Panc1 (cell line): Measurements from ENCODE around the gene ARMS2. TPM values are rescaled to one million over a fixed set of nuclear protein-coding genes. Genes with fewer than 3 reads are reported as not detected.

Experiments
- ATAC-seq: fragments of 200-7000 bp; cut with Tn5 transposase; 2 replicates; pipeline ENCODE4 v1.9.1; 2020; ENCODE audit warnings: mild to moderate bottlenecking, moderate library complexity
- BruUV-seq: library from RNA; stranded (reverse); fragments of 400-500 nt; replicated peaks from 2 replicates; lab custom pipeline; 2021; lab: Mats Ljungman, UMichigan
- CTCF ChIA-PET: fragments of 300-600 bp; sonication (Branson Sonifier 250); formaldehyde crosslinking; loops from one replicate; lab custom pipeline; 2022; ENCODE audit warnings: antibody characterized with exemption; lab: Charles Lee
- POLR2A ChIA-PET: fragments of 300-600 bp; sonication (Branson Sonifier 250); formaldehyde crosslinking; loops from one replicate; lab custom pipeline; 2022; ENCODE audit warnings: antibody characterized with exemption; lab: Charles Lee
- DNase-seq: peaks from one replicate; pipeline ENCODE4 v3.0.0-alpha.2; 2010; ENCODE audit warnings: low read depth, low spot score
- H3K27ac ChIP-seq: 2 replicates; pipeline ENCODE4 v1.5.1; 2011; ENCODE audit warnings: mild to moderate bottlenecking, low read length, inconsistent platforms
- H3K27me3 ChIP-seq: fragments of 200-500 bp; sonication (Bioruptor generic); 2 replicates; pipeline ENCODE4 v1.6.0; 2014; ENCODE audit warnings: low read length, inconsistent platforms; ENCODE audit not compliant: control insufficient read depth, insufficient read depth
- H3K36me3 ChIP-seq: fragments of 200-500 bp; sonication (Bioruptor generic); 2 replicates; pipeline ENCODE4 v1.5.1; 2014; ENCODE audit warnings: inconsistent platforms, mild to moderate bottlenecking, low read length, moderate library complexity; ENCODE audit not compliant: control insufficient read depth, insufficient read depth
- H3K4me1 ChIP-seq: 2 replicates; pipeline ENCODE4 v1.5.1; 2011; ENCODE audit warnings: inconsistent platforms, mild to moderate bottlenecking, low read length, moderate library complexity; ENCODE audit not compliant: control insufficient read depth, insufficient read depth
- H3K4me3 ChIP-seq, 2 experiments: 2 replicates each; pipeline ENCODE4 v1.5.1; 2011 to 2012; ENCODE audit warnings: low read depth in 2 of 2, low read length in 2 of 2, mild to moderate bottlenecking in 2 of 2, inconsistent platforms in 1 of 2, moderate library complexity in 1 of 2
- H3K9me3 ChIP-seq: fragments of 200-500 bp; sonication (Bioruptor generic); 2 replicates; pipeline ENCODE4 v1.5.1; 2014; ENCODE audit warnings: low read depth, mild to moderate bottlenecking, inconsistent platforms, low read length, moderate library complexity; ENCODE audit not compliant: control insufficient read depth, insufficient read depth
- CTCF ChIP-seq: fragments of 450-650 bp; IDR thresholded peaks from 2 replicates; pipeline ENCODE4 v1.5.1; 2017; ENCODE audit warnings: mild to moderate bottlenecking
- POLR2AphosphoS5 ChIP-seq: IDR thresholded peaks from 2 replicates; pipeline ENCODE4 v1.6.1; 2012; ENCODE audit warnings: mild to moderate bottlenecking, low read depth, low read length, moderate library complexity
- REST ChIP-seq, 2 experiments: IDR thresholded peaks; 2 replicates each; pipeline ENCODE4 v1.6.1; 2011 to 2012; ENCODE audit warnings: low read depth in 2 of 2, control low read depth in 1 of 2, low read length in 1 of 2, mild to moderate bottlenecking in 1 of 2, moderate library complexity in 1 of 2; ENCODE audit not compliant: insufficient read depth in 1 of 2
- SIN3A ChIP-seq: IDR thresholded peaks from 2 replicates; pipeline ENCODE4 v1.6.1; 2012; ENCODE audit warnings: low read depth, mild to moderate bottlenecking, low read length, moderate library complexity, borderline replicate concordance; ENCODE audit not compliant: insufficient read depth
- TCF7L2 ChIP-seq: IDR thresholded peaks from 2 replicates; pipeline ENCODE4 v1.6.1; 2011; ENCODE audit warnings: mild to moderate bottlenecking, low read depth, low read length, inconsistent platforms
- in situ Hi-C: cut with HindIII; loops from 2 replicates; pipeline ENCODE4 v1.10.0; 2016; ENCODE audit warnings: low sequenced_read_pairs, low pct_unique_long_range_greater_than_20kb
- intact Hi-C: fragments of 100-400 bp; cut with micrococcal nuclease; formaldehyde crosslinking; loops from one replicate; pipeline ENCODE4 v1.10.0; 2022; ENCODE audit not compliant: unreplicated experiment
- total RNA-seq: library from RNA; stranded (reverse); gene quantifications from one replicate; pipeline ENCODE4 v1.2.1, GENCODE V29; 2021; ENCODE audit not compliant: unreplicated experiment

Gene ARMS2
- total RNA-seq, 1 experiment from 2014 or later: not detected

GRCh38 chr10:122492006-122492405 lies 37.6 kb downstream of the ARMS2 start:
- BruUV-seq: no TSS peak
- Histone ChIP-seq H3K27ac (no peak overlapping the region), H3K9me3 (no peaks in the 10 kb centered on the region), H3K27me3 (no peaks in the 10 kb centered on the region; the same call in 1 of the 2 replicates), H3K36me3 (no peaks in the 10 kb centered on the region), H3K4me1 (no peaks in the 10 kb centered on the region), H3K4me3 (no peak overlapping the region)
- in situ Hi-C loops: no loop called here
- ChIA-PET POLR2A (no interaction called here), CTCF (no interaction called here)
- ATAC-seq (no peak), DNase-seq (no peak)
- intact Hi-C loops: no loop called here
- TF ChIP-seq REST (IDR thresholded peaks at IDR 0.05; ENCODE audit: insufficient read depth in 1 of 2, low read depth in 2 of 2, low read length in 1 of 2) (no peak), CTCF (no peak), SIN3A (no peak), POLR2AphosphoS5 (no peak), TCF7L2 (no peak)

GRCh38 chr10:122492999-122493481 lies 38.6 kb downstream of the ARMS2 start:
- DNase-seq (no peak), ATAC-seq (no peak)
- Histone ChIP-seq H3K4me3 (no peak overlapping the region), H3K4me1 (no peaks in the 10 kb centered on the region), H3K36me3 (no peaks in the 10 kb centered on the region), H3K9me3 (no peaks in the 10 kb centered on the region), H3K27ac (no peak overlapping the region), H3K27me3 (no peaks in the 10 kb centered on the region; the same call in 1 of the 2 replicates)
- ChIA-PET POLR2A (no interaction called here), CTCF (no interaction called here)
- BruUV-seq: no TSS peak
- in situ Hi-C loops: no loop called here
- intact Hi-C loops: no loop called here
- TF ChIP-seq CTCF: no peak
- no peak for TF ChIP-seq TCF7L2
- no peak for TF ChIP-seq SIN3A
- TF ChIP-seq POLR2AphosphoS5: no peak
- no peak for TF ChIP-seq REST (IDR thresholded peaks at IDR 0.05; ENCODE audit: insufficient read depth in 1 of 2, low read depth in 2 of 2, low read length in 1 of 2)
